ENCODE measurements around the gene GTF2F2.

GTF2F2 gene

GRCh38 chr13:45332036-45332830, 211.9 kb downstream of the GTF2F2 start:
- in situ Hi-C loops (cut with HindIII; ENCODE audit: low pct_ligation_motif_present, low sequenced_read_pairs), result no loop called here
- Histone ChIP-seq H3K27me3 (replicated peaks) (no peaks in the 10 kb centered on the region), H3K36me3 (replicated peaks) (peaks cover 24% of the 10 kb centered on the region), H3K27ac (peak overlapping the region; percentile 70), H3K4me3 (ENCODE audit: low read depth, low read length) (no peak overlapping the region)
- DNase-seq, result peak; percentile 80
- TF ChIP-seq CTCF (IDR thresholded peaks at IDR 0.05; ENCODE audit: low read depth, low read length, missing control alignments), result no peak

GRCh38 chr13:45332831-45333219, 212.5 kb downstream of the GTF2F2 start:
- Histone ChIP-seq H3K36me3 (replicated peaks) (peaks cover 30% of the 10 kb centered on the region), H3K4me3 (ENCODE audit: low read depth, low read length) (no peak overlapping the region), H3K27ac (peak overlapping the region; percentile 70), H3K27me3 (replicated peaks) (no peaks in the 10 kb centered on the region)
- no peak for TF ChIP-seq CTCF (IDR thresholded peaks at IDR 0.05; ENCODE audit: low read depth, low read length, missing control alignments)
- in situ Hi-C loops (cut with HindIII; ENCODE audit: low pct_ligation_motif_present, low sequenced_read_pairs), result no loop called here
- DNase-seq, result no peak

GRCh38 chr13:45333251-45333976, 213.1 kb downstream of the GTF2F2 start:
- DNase-seq, result no peak
- no peak for TF ChIP-seq CTCF (IDR thresholded peaks at IDR 0.05; ENCODE audit: low read depth, low read length, missing control alignments)
- H3K4me3 ChIP-seq (ENCODE audit: low read depth, low read length), result no peak overlapping the region
- no peaks in the 10 kb centered on the region for H3K27me3 ChIP-seq (replicated peaks)
- in situ Hi-C loops (cut with HindIII; ENCODE audit: low pct_ligation_motif_present, low sequenced_read_pairs), result no loop called here
- no peak overlapping the region for H3K27ac ChIP-seq
- H3K36me3 ChIP-seq (replicated peaks), result peaks cover 36% of the 10 kb centered on the region
